ENCODE measurements around the gene ARHGAP15. TPM values are rescaled to one million over a fixed set of nuclear protein-coding genes. Genes with fewer than 3 reads are reported as not detected.

Gene ARHGAP15
- total and polyA plus RNA-seq, 4 experiments from 2014 or later = 218 to 524 (median 365) TPM

DNA sequence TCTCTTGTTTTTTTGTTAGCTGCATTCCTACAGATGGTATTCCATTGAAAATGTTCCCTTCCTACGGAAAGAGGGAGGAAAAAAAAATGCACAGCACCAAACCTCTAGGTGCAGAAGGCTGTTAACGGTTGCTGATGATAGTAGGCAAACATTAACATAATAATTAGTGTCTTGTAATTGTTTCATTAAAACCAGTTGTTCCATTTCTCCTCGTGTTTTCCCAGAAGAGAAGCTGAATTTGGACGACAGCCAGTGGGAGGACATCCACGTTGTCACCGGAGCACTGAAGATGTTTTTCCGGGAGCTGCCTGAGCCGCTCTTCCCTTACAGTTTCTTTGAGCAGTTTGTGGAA lies 494.7 kb downstream of the ARHGAP15 start:
- no peaks in the 10 kb centered on the region for H3K27me3 Mint-ChIP-seq
- no peak for DNase-seq
- H3K27ac Mint-ChIP-seq = peak overlapping the region in 2 of 7 donors; percentile 47 to 77
- Histone ChIP-seq H3K9me3 (ENCODE audit: control insufficient read depth in 1 of 2, low read length in 2 of 2) (no peaks in the 10 kb centered on the region), H3K27ac (ENCODE audit: low read depth, low read length) (no peak overlapping the region), H3K36me3 (ENCODE audit: insufficient read depth, low read length) (peaks cover 34% of the 10 kb centered on the region), H3K4me3 (ENCODE audit: low read length in 2 of 2) (no peak overlapping the region), H3K4me1 (ENCODE audit: insufficient read depth, low read length) (no peaks in the 10 kb centered on the region), H3K27me3 (ENCODE audit: insufficient read depth, low read length) (no peaks in the 10 kb centered on the region)
- peak overlapping the region in 1 of 8 donors; percentile 13 for H3K4me3 Mint-ChIP-seq
- H3K9me3 Mint-ChIP-seq = peaks cover 0 to 2% (median 0%) of the 10 kb centered on the region in 8 donors
- ChIA-PET POLR2A (ENCODE audit: partially characterized antibody) (no interaction called here), CTCF (ENCODE audit: partially characterized antibody) (no interaction called here)
- intact Hi-C loops (cut with micrococcal nuclease) = no loop called here
- H3K4me1 Mint-ChIP-seq = peaks cover 11 to 31% (median 15%) of the 10 kb centered on the region in 4 donors
- peaks cover 76 to 78% of the 10 kb centered on the region in 2 donors for H3K36me3 Mint-ChIP-seq

DNA sequence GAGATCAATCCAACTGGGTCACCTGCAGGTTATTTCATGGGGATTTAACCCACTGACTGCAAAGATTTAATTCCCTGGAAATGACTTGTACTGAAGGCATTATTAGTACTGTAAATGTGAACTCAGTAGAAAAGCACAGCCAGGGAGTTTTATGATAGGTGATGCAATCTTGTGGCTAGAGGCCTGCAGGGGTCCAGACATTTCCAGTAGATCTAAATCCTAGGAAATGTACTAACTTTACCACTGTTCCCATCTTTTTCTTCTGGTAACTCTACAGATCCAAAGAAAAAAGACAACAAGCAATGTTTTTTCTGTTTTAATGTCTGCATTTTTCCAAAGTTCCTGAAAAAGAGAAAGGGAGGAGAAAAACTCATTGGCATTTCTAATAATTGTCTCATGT lies 500.1 kb downstream of the ARHGAP15 start:
- peaks cover 9 to 26% (median 23%) of the 10 kb centered on the region in 4 donors for H3K4me1 Mint-ChIP-seq
- CTCF ChIA-PET (ENCODE audit: partially characterized antibody) = no interaction called here

DNA sequence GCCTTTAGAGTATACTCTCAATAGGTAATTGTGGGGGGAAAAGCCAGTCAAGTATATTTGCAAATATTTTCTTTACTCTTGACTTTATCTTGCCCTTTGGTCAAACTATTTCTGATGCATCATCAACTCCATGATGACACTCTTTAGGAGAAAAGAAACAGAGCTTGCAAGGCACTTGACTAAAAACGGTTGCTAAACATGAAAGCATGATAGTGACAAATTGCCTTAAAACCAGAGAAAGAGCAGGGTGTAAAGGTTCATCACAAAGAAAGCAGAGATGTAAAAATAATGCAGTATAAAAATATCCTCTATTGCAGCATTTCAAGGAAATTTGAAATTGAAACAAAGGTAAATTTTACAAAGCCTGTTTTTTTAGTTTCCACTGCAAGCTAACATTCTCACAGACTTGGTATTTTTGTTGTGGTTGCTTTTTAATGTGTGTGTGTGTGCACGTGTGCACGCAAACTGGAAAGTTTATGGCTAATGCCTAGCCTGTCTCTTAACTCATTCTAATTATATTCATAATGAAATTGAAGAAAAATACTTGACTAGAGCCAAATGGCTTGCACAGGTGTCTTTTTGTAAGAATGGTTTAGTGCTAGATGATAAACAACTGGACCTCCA lies 503.6 kb downstream of the ARHGAP15 start:
- intact Hi-C loops (cut with micrococcal nuclease) = no loop called here
- Mint-ChIP-seq H3K27me3 (no peaks in the 10 kb centered on the region), H3K27ac (peak overlapping the region in 2 of 7 donors; percentile 26 to 38)

More for the DNA sequence above, 500.1 kb downstream of the ARHGAP15 start:
- Mint-ChIP-seq H3K27me3 (no peaks in the 10 kb centered on the region), H3K36me3 (peaks cover 80 to 81% of the 10 kb centered on the region in 2 donors), H3K9me3 (peaks cover 0 to 4% (median under 1%) of the 10 kb centered on the region in 8 donors), H3K27ac (no peak overlapping the region), H3K4me3 (no peak overlapping the region)
- intact Hi-C loops (cut with micrococcal nuclease) = no loop called here
- peaks cover 28% of the 10 kb centered on the region for H3K36me3 ChIP-seq (ENCODE audit: insufficient read depth, low read length)
- no peak for DNase-seq
- POLR2A ChIA-PET (ENCODE audit: partially characterized antibody) = no interaction called here
- no peak overlapping the region for H3K27ac ChIP-seq (ENCODE audit: low read depth, low read length)
- H3K4me1 ChIP-seq (ENCODE audit: insufficient read depth, low read length) = no peaks in the 10 kb centered on the region
- H3K4me3 ChIP-seq (ENCODE audit: low read length in 2 of 2) = no peak overlapping the region
- no peaks in the 10 kb centered on the region for H3K27me3 ChIP-seq (ENCODE audit: insufficient read depth, low read length)
- H3K9me3 ChIP-seq (ENCODE audit: control insufficient read depth in 1 of 2, low read length in 2 of 2) = no peaks in the 10 kb centered on the region

GRCh38 chr2:143633419-143633818 lies 504.2 kb downstream of the ARHGAP15 start:
- Histone ChIP-seq H3K36me3 (ENCODE audit: insufficient read depth, low read length) (peaks cover 19% of the 10 kb centered on the region), H3K4me1 (ENCODE audit: insufficient read depth, low read length) (no peaks in the 10 kb centered on the region), H3K9me3 (ENCODE audit: control insufficient read depth in 1 of 2, low read length in 2 of 2) (no peaks in the 10 kb centered on the region), H3K27me3 (ENCODE audit: insufficient read depth, low read length) (no peaks in the 10 kb centered on the region), H3K27ac (ENCODE audit: low read depth, low read length) (no peak overlapping the region), H3K4me3 (ENCODE audit: low read length in 2 of 2) (no peak overlapping the region)
- Mint-ChIP-seq H3K27me3 (no peaks in the 10 kb centered on the region), H3K27ac (peak overlapping the region in 1 of 7 donors; percentile 21), H3K36me3 (peaks cover 71 to 73% of the 10 kb centered on the region in 2 donors), H3K9me3 (peaks cover 2 to 25% (median 10%) of the 10 kb centered on the region in 8 donors), H3K4me1 (peaks cover 4 to 14% (median 9%) of the 10 kb centered on the region in 4 donors), H3K4me3 (no peak overlapping the region)
- ChIA-PET POLR2A (ENCODE audit: partially characterized antibody) (no interaction called here), CTCF (ENCODE audit: partially characterized antibody) (no interaction called here)
- DNase-seq = no peak
- intact Hi-C loops (cut with micrococcal nuclease) = no loop called here

More for the DNA sequence above, 503.6 kb downstream of the ARHGAP15 start:
- no peak for DNase-seq
- Histone ChIP-seq H3K9me3 (ENCODE audit: control insufficient read depth in 1 of 2, low read length in 2 of 2) (no peaks in the 10 kb centered on the region), H3K36me3 (ENCODE audit: insufficient read depth, low read length) (peaks cover 19% of the 10 kb centered on the region), H3K4me1 (ENCODE audit: insufficient read depth, low read length) (no peaks in the 10 kb centered on the region), H3K27ac (ENCODE audit: low read depth, low read length) (no peak overlapping the region), H3K27me3 (ENCODE audit: insufficient read depth, low read length) (no peaks in the 10 kb centered on the region), H3K4me3 (ENCODE audit: low read length in 2 of 2) (no peak overlapping the region)
- ChIA-PET CTCF (ENCODE audit: partially characterized antibody) (no interaction called here), POLR2A (ENCODE audit: partially characterized antibody) (no interaction called here)
- Mint-ChIP-seq H3K9me3 (peaks cover 2 to 25% (median 10%) of the 10 kb centered on the region in 8 donors), H3K4me1 (peaks cover 7 to 19% (median 12%) of the 10 kb centered on the region in 4 donors), H3K36me3 (peaks cover 75 to 78% of the 10 kb centered on the region in 2 donors), H3K4me3 (no peak overlapping the region)

DNA sequence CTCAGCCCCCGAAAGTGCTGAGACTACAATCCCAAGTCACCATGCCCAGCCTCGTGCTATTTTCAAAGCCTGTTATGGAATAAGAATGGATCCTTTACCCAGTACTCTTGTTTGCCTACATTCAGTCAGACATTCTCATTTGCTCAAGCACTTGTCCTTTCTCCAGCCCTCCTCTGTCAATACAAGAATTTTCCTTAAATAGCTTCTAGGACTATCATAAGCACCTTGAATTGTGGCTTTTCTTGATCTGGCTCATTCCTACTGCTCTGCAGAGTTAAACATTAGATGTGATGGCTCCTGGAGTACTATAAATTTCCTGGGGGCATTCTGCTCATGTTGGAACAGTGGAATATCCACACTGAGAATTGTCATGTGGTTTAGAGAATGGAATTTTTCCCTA lies 506.1 kb downstream of the ARHGAP15 start:
- peaks cover 1 to 11% (median 7%) of the 10 kb centered on the region in 4 donors for H3K4me1 Mint-ChIP-seq
- no peak for DNase-seq
- POLR2A ChIA-PET (ENCODE audit: partially characterized antibody) = no interaction called here

GRCh38 chr2:143635936-143636335 lies 506.7 kb downstream of the ARHGAP15 start:
- H3K4me1 ChIP-seq (ENCODE audit: insufficient read depth, low read length) = no peaks in the 10 kb centered on the region
- Mint-ChIP-seq H3K4me3 (no peak overlapping the region), H3K9me3 (peaks cover 2 to 25% (median 10%) of the 10 kb centered on the region in 8 donors), H3K27ac (peak overlapping the region in 1 of 7 donors; percentile 8), H3K4me1 (peaks cover 1 to 11% (median 7%) of the 10 kb centered on the region in 4 donors), H3K27me3 (no peaks in the 10 kb centered on the region), H3K36me3 (peaks cover 82 to 83% of the 10 kb centered on the region in 2 donors)
- no peaks in the 10 kb centered on the region for H3K9me3 ChIP-seq (ENCODE audit: control insufficient read depth in 1 of 2, low read length in 2 of 2)
- no peak overlapping the region for H3K4me3 ChIP-seq (ENCODE audit: low read length in 2 of 2)
- no peaks in the 10 kb centered on the region for H3K27me3 ChIP-seq (ENCODE audit: insufficient read depth, low read length)
- DNase-seq = no peak
- intact Hi-C loops (cut with micrococcal nuclease) = no loop called here
- no peak overlapping the region for H3K27ac ChIP-seq (ENCODE audit: low read depth, low read length)
- ChIA-PET CTCF (ENCODE audit: partially characterized antibody) (no interaction called here), POLR2A (ENCODE audit: partially characterized antibody) (no interaction called here)
- peaks cover 19% of the 10 kb centered on the region for H3K36me3 ChIP-seq (ENCODE audit: insufficient read depth, low read length)

More for the DNA sequence above, 506.1 kb downstream of the ARHGAP15 start:
- Mint-ChIP-seq H3K4me3 (no peak overlapping the region), H3K36me3 (peaks cover 78 to 83% of the 10 kb centered on the region in 2 donors), H3K9me3 (peaks cover 2 to 25% (median 10%) of the 10 kb centered on the region in 8 donors), H3K27ac (peak overlapping the region in 1 of 7 donors; percentile 25), H3K27me3 (no peaks in the 10 kb centered on the region)
- Histone ChIP-seq H3K4me3 (ENCODE audit: low read length in 2 of 2) (no peak overlapping the region), H3K27me3 (ENCODE audit: insufficient read depth, low read length) (no peaks in the 10 kb centered on the region), H3K9me3 (ENCODE audit: control insufficient read depth in 1 of 2, low read length in 2 of 2) (no peaks in the 10 kb centered on the region), H3K36me3 (ENCODE audit: insufficient read depth, low read length) (peaks cover 19% of the 10 kb centered on the region), H3K27ac (ENCODE audit: low read depth, low read length) (no peak overlapping the region), H3K4me1 (ENCODE audit: insufficient read depth, low read length) (no peaks in the 10 kb centered on the region)
- intact Hi-C loops (cut with micrococcal nuclease) = no loop called here
- CTCF ChIA-PET (ENCODE audit: partially characterized antibody) = no interaction called here

DNA sequence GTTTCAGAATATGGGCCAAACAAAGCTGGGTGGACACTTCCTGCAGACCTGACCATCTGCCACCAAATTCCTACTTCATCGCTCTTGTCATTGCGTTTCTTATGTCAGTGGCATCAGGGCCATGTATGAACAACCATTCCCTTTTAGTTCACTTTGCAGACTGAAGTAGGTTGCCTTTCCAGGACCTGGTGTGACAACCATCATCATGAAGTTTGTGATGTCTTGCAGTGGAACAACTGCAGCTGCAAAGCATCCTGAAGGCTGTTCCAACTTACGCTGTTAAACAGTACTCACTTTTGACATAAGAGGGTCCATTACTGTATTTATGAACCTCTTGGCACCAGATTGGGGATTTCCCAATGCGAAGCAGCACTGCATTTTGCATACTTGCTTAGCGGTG lies 511.6 kb downstream of the ARHGAP15 start:
- DNase-seq = no peak
- Histone ChIP-seq H3K27ac (ENCODE audit: low read depth, low read length) (no peak overlapping the region), H3K4me3 (ENCODE audit: low read length in 2 of 2) (no peak overlapping the region), H3K4me1 (ENCODE audit: insufficient read depth, low read length) (no peaks in the 10 kb centered on the region), H3K36me3 (ENCODE audit: insufficient read depth, low read length) (peaks cover 5% of the 10 kb centered on the region), H3K27me3 (ENCODE audit: insufficient read depth, low read length) (no peaks in the 10 kb centered on the region), H3K9me3 (ENCODE audit: control insufficient read depth in 1 of 2, low read length in 2 of 2) (no peaks in the 10 kb centered on the region)
- POLR2A ChIA-PET (ENCODE audit: partially characterized antibody) = no interaction called here
- peaks cover 5 to 20% (median 10%) of the 10 kb centered on the region in 4 donors for H3K4me1 Mint-ChIP-seq
- CTCF ChIA-PET (ENCODE audit: partially characterized antibody) = no interaction called here
- intact Hi-C loops (cut with micrococcal nuclease) = no loop called here
- no peaks in the 10 kb centered on the region for H3K27me3 Mint-ChIP-seq
- H3K4me3 Mint-ChIP-seq = no peak overlapping the region
- peaks cover 0 to 18% (median 8%) of the 10 kb centered on the region in 8 donors for H3K9me3 Mint-ChIP-seq
- H3K27ac Mint-ChIP-seq = peak overlapping the region in 1 of 7 donors; percentile 45
- peaks cover 74 to 76% of the 10 kb centered on the region in 2 donors for H3K36me3 Mint-ChIP-seq

Data from CD4-positive, alpha-beta memory T cell (primary cell).